ENCODE measurements around the gene NCKAP5. TPM values are rescaled to one million over a fixed set of nuclear protein-coding genes. Genes with fewer than 3 reads are reported as not detected.

NCKAP5 gene
- polyA plus RNA-seq, 3 donors: not detected

DNA sequence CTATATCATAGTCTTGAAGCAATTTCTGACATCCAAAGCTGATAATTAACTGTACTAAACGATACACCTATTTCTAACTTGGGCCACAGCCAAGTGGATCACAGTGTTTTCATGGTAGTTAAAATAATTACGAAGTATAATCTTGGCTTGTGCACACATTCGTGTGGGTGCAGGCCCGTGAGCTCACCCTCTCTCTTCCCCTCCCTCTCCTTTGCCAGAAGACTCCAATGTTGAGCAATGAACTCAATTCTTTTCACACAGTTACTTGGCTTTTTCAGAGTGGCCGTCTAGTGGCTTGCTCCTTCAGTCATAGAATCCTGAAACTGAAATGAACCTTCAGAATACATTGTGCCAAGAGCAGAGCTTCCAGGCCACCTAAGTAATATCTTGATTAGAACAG lies 178.7 kb downstream of the NCKAP5 start:
- WGBS (ENCODE audit: insufficient coverage): 79% methylated on average over 3 of the region's 5 CpGs
- Mint-ChIP-seq H3K27me3 (ENCODE audit: low read depth in 3 of 3) (peaks cover 0 to 3% (median 0%) of the 10 kb centered on the region in 3 donors), H3K9me3 (peaks cover 7 to 28% (median 20%) of the 10 kb centered on the region in 7 donors), H3K27ac (no peak overlapping the region), H3K4me1 (no peaks in the 10 kb centered on the region), H3K4me3 (no peak overlapping the region), H3K36me3 (no peaks in the 10 kb centered on the region)
- Histone ChIP-seq H3K4me1 (ENCODE audit: control insufficient read depth in 1 of 2, insufficient read depth in 2 of 2, low read length in 2 of 2) (no peaks in the 10 kb centered on the region), H3K4me3 (replicated peaks in 1 of 3; ENCODE audit: low read depth in 2 of 3, low read length in 3 of 3) (no peak overlapping the region), H3K9ac (ENCODE audit: insufficient read depth, low read length, poor library complexity, severe bottlenecking) (no peak overlapping the region), H3K36me3 (replicated peaks in 1 of 2; ENCODE audit: control insufficient read depth in 1 of 2, insufficient read depth in 2 of 2, low read length in 2 of 2) (no peaks in the 10 kb centered on the region), H3K27me3 (ENCODE audit: control insufficient read depth in 2 of 2, insufficient read depth in 2 of 2, low read length in 2 of 2) (no peaks in the 10 kb centered on the region), H3K79me2 (ENCODE audit: insufficient read depth, low read length) (no peaks in the 10 kb centered on the region), H3K9me3 (replicated peaks in 1 of 2; ENCODE audit: control insufficient read depth in 1 of 2, insufficient read depth in 1 of 2, low read length in 2 of 2) (peaks cover 17 to 24% of the 10 kb centered on the region in 2 donors), H3K27ac (ENCODE audit: low read depth in 1 of 2, low read length in 2 of 2) (no peak overlapping the region), H4K20me1 (ENCODE audit: insufficient read depth, low read length) (no peaks in the 10 kb centered on the region), H2AFZ (ENCODE audit: insufficient read depth, low read depth, low read length, poor library complexity, severe bottlenecking) (no peak overlapping the region), H3K4me2 (replicated peaks; ENCODE audit: extremely low read depth, low read length, poor library complexity, severe bottlenecking) (no peak overlapping the region)
- intact Hi-C loops (cut with micrococcal nuclease): no loop called here
- DNase-seq: no peak
- TF ChIP-seq, protein P1, sequence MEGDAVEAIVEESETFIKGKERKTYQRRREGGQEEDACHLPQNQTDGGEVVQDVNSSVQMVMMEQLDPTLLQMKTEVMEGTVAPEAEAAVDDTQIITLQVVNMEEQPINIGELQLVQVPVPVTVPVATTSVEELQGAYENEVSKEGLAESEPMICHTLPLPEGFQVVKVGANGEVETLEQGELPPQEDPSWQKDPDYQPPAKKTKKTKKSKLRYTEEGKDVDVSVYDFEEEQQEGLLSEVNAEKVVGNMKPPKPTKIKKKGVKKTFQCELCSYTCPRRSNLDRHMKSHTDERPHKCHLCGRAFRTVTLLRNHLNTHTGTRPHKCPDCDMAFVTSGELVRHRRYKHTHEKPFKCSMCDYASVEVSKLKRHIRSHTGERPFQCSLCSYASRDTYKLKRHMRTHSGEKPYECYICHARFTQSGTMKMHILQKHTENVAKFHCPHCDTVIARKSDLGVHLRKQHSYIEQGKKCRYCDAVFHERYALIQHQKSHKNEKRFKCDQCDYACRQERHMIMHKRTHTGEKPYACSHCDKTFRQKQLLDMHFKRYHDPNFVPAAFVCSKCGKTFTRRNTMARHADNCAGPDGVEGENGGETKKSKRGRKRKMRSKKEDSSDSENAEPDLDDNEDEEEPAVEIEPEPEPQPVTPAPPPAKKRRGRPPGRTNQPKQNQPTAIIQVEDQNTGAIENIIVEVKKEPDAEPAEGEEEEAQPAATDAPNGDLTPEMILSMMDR (IDR thresholded peaks at IDR 0.05): no peak

DNA sequence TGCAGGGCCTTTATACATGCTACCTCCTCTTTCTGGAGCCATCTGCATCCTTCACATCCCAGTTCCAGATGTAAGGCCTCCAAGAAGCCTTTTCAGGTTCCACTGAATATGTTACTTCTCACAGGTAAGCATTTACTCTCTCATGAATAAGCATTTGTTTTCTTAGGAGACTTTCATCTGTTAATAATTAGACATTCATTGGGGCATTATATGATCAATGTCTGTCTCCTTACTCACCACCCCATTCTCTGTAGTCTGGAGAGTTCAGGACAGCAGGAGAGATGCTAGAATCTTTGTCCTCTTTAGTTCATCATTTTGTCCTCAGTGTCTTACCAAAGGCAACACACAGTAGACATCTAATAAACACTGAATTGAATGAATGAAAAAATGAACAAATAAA lies 185.7 kb downstream of the NCKAP5 start:
- Mint-ChIP-seq H3K4me3 (no peak overlapping the region), H3K27me3 (ENCODE audit: low read depth in 3 of 3) (peaks cover 0 to 1% (median 0%) of the 10 kb centered on the region in 3 donors)

More for the DNA sequence above, 185.7 kb downstream of the NCKAP5 start:
- Mint-ChIP-seq H3K4me1 (no peaks in the 10 kb centered on the region), H3K27ac (no peak overlapping the region), H3K36me3 (no peaks in the 10 kb centered on the region), H3K9me3 (peaks cover 0 to 9% (median 7%) of the 10 kb centered on the region in 7 donors)
- no peak overlapping the region for H2AFZ ChIP-seq (ENCODE audit: insufficient read depth, low read depth, low read length, poor library complexity, severe bottlenecking)
- no peaks in the 10 kb centered on the region for H3K36me3 ChIP-seq (replicated peaks in 1 of 2; ENCODE audit: control insufficient read depth in 1 of 2, insufficient read depth in 2 of 2, low read length in 2 of 2)
- DNase-seq: no peak
- no peak overlapping the region for H3K27ac ChIP-seq (ENCODE audit: low read depth in 1 of 2, low read length in 2 of 2)
- H3K79me2 ChIP-seq (ENCODE audit: insufficient read depth, low read length): no peaks in the 10 kb centered on the region
- H4K20me1 ChIP-seq (ENCODE audit: insufficient read depth, low read length): no peaks in the 10 kb centered on the region
- no peak overlapping the region for H3K9ac ChIP-seq (ENCODE audit: insufficient read depth, low read length, poor library complexity, severe bottlenecking)
- TF ChIP-seq, protein P1 (IDR thresholded peaks at IDR 0.05): no peak
- no peak overlapping the region for H3K4me2 ChIP-seq (replicated peaks; ENCODE audit: extremely low read depth, low read length, poor library complexity, severe bottlenecking)
- H3K27me3 ChIP-seq (ENCODE audit: control insufficient read depth in 2 of 2, insufficient read depth in 2 of 2, low read length in 2 of 2): no peaks in the 10 kb centered on the region
- no peaks in the 10 kb centered on the region for H3K9me3 ChIP-seq (replicated peaks in 1 of 2; ENCODE audit: control insufficient read depth in 1 of 2, insufficient read depth in 1 of 2, low read length in 2 of 2)
- no peaks in the 10 kb centered on the region for H3K4me1 ChIP-seq (ENCODE audit: control insufficient read depth in 1 of 2, insufficient read depth in 2 of 2, low read length in 2 of 2)
- no peak overlapping the region for H3K4me3 ChIP-seq (replicated peaks in 1 of 3; ENCODE audit: low read depth in 2 of 3, low read length in 3 of 3)
- intact Hi-C loops (cut with micrococcal nuclease): no loop called here
